GM18520 (cell line): ENCODE results near the gene TRERF1.

Source experiments
- ATAC-seq: cut with Tn5 transposase; IDR thresholded peaks from one replicate; pipeline ENCODE4 v1.9.1; 2021; ENCODE audit not compliant: unreplicated experiment

Gene TRERF1

GRCh38 chr6:42368181-42368580, 83.5 kb downstream of the TRERF1 start:
- no peak for ATAC-seq

GRCh38 chr6:42367353-42368011, 84.2 kb downstream of the TRERF1 start:
- ATAC-seq: no peak

GRCh38 chr6:42366999-42367352, 84.8 kb downstream of the TRERF1 start:
- ATAC-seq: no peak

- ATAC-seq: no peak
Measured at GRCh38 chr6:42366011-42366705, 85.6 kb downstream of the TRERF1 start.

GRCh38 chr6:42365021-42365420, 86.7 kb downstream of the TRERF1 start:
- ATAC-seq: no peak

- ATAC-seq: no peak
Measured at GRCh38 chr6:42363926-42364849, 87.5 kb downstream of the TRERF1 start.

GRCh38 chr6:42361036-42361435, 90.7 kb downstream of the TRERF1 start:
- ATAC-seq: no peak

- no peak for ATAC-seq
Measured at GRCh38 chr6:42359021-42359420, 92.7 kb downstream of the TRERF1 start.

- ATAC-seq: no peak
Measured at GRCh38 chr6:42355416-42355815, 96.3 kb downstream of the TRERF1 start.

- ATAC-seq: no peak
Measured at GRCh38 chr6:42354702-42355101, 97.0 kb downstream of the TRERF1 start.

GRCh38 chr6:42352856-42353564, 98.7 kb downstream of the TRERF1 start:
- no peak for ATAC-seq

- no peak for ATAC-seq
Measured at GRCh38 chr6:42350911-42351310, 100.8 kb downstream of the TRERF1 start.

- no peak for ATAC-seq
Measured at GRCh38 chr6:42349753-42350511, 101.8 kb downstream of the TRERF1 start.

- no peak for ATAC-seq
Measured at GRCh38 chr6:42347456-42347855, 104.3 kb downstream of the TRERF1 start.

GRCh38 chr6:42345696-42346416, 105.9 kb downstream of the TRERF1 start:
- ATAC-seq: no peak

- no peak for ATAC-seq
Measured at GRCh38 chr6:42344756-42345155, 107.0 kb downstream of the TRERF1 start.

GRCh38 chr6:42341771-42342553, 109.8 kb downstream of the TRERF1 start:
- ATAC-seq: no peak

- no peak for ATAC-seq
Measured at GRCh38 chr6:42341221-42341620, 110.5 kb downstream of the TRERF1 start.

GRCh38 chr6:42340511-42340910, 111.2 kb downstream of the TRERF1 start:
- ATAC-seq: no peak
